ENCODE measurements around the gene C16orf74.

C16orf74 gene

GRCh38 chr16:85695196-85696128 lies 55.4 kb downstream of the C16orf74 start:
- DNase-seq (ENCODE audit: low spot score): no peak

- no peak for DNase-seq (ENCODE audit: low spot score)
These were observed 60.3 kb downstream of the C16orf74 start for GRCh38 chr16:85690469-85691064.

DNA sequence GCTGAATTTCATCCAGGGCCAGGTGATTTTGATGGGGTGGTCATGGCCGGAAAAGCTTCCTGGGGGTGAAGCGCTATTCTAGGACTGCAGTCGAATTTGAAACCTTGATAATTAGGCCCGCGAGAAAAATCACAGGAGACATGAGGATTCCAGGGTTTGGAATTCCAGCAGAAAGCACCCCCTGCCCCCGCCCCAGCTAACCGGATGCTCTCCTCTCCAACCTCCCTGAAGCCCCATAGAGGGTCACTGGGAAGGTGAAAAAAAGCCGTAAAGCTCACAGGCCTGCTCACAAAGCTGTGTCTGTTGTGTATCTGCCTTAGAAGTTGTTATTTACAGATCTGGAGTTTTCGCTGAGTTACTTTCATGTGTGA lies 61.0 kb downstream of the C16orf74 start:
- DNase-seq (ENCODE audit: low spot score): no peak

DNA sequence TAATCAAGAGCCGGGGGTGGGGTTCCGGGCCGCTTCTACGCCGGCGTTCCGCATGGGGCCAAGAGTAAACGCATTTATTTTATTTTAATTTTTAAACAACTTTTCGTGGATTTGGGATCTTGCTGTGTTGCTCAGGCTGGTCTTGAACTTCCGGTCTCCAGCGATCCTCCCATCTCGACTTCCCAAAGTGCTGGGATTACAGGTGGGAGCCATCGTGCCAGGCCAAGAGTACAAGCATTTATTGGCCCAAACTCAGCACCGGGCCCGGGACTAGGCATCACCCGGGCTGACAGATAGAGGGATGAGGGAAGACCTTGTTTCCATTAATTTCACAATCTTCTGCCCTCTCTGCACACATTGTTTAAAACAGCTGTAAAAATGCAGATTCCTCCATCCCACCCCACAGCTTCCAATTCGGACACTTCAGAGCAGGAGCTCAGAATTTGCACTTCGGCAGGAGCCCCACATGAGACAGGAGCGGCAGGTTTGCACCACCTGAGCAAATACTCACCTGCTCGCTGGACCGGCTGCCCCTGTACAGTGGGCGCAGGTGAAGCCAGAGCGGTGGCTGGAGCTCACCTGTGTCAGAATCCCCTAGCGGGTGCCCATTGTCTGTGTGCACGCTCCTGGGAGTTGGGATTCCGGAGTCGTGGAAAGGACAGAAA lies 61.5 kb downstream of the C16orf74 start:
- no peak for DNase-seq (ENCODE audit: low spot score)

- peak; percentile 100 for DNase-seq (ENCODE audit: low spot score)
These were observed 62.2 kb downstream of the C16orf74 start, which contains the start of gene GINS2 for GRCh38 chr16:85688586-85689284. Gene GINS2, minus strand, starts transcription at chr16:85688954. Its CDS starts 56 bp downstream, at chr16:85688898.

DNA sequence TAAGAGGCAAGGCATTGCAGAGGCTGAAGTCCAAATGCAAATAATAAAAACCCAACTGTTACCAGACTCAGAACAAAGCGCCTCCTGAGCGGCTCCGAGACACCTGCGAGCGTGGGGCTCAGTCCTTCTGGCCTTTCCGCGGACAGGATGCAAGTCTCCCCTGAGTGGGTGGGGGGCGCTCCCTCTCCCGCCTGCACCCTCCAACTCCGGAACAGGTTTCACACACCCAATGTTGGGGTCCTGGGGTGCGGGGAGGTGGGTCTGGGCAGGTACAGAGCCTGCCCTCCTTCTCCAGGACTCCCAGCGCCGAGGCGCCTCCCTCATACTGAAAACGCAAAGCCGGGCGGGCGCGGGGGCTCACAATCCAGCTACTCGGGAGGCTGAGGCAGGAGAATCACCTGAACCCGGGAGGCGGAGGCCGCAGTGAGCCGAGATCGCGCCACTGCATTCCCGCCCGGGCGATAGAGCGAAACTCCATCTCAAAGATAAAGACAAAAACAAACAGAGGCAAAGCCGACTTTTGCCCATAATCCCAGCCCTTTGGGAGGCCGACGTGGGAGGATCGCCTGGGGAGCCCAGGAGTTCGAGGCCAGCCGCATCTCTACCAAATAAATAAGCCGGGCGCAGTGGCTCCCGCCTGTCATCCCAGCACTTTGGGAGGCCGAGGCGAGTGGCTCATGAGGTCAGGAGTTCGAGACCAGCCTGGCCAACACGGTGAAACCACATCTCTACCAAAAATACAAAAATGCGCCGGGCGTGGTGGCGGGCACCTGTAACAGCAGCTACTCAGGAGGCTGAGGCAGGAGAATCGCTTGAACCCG lies 63.0 kb downstream of the C16orf74 start:
- DNase-seq (ENCODE audit: low spot score): no peak

- no peak for DNase-seq (ENCODE audit: low spot score)
These were observed 63.8 kb downstream of the C16orf74 start for GRCh38 chr16:85686912-85687591.

DNA sequence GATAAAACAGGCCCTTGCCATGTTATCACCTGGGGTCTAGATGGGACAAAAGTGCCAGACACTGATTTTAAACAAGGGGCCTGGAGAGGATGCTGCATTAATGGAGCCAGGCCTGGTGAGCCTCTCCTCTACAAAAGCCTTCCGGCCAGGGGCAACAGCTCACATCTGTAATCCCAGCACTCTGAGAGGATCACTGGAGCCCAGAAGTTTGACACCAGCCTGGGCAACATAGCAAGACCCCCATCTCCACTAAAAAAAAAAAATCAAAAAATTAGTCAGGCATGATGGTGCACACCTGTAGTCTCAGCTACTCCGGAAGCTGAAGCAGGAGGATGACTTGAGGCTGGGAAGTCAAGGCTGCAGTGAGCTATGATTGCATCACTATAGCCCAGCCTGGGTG lies 65.6 kb downstream of the C16orf74 start:
- DNase-seq (ENCODE audit: low spot score): no peak

GRCh38 chr16:85683363-85683762 lies 67.5 kb downstream of the C16orf74 start:
- DNase-seq (ENCODE audit: low spot score): no peak

DNA sequence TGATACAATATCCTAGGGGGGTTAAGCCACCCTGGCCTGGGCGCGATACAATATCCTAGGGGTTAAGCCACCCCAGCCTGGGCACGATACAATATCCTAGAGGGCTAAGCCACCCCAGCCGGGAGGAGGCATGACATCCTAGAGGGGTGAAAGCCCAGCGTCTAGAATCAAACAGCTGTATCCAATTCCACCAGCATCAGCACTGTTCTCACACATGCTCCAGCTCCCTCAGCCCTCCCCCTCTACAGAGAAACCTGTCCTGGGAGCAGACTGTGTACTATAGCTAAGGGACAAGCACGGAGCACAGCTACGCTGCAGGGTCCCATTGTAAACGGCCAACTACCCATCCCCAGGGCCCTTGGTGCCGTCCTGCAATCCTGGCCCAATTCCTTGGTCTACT lies 68.4 kb downstream of the C16orf74 start:
- DNase-seq (ENCODE audit: low spot score): no peak

- no peak for DNase-seq (ENCODE audit: low spot score)
These were observed 69.6 kb downstream of the C16orf74 start for GRCh38 chr16:85681255-85681654.

- no peak for DNase-seq (ENCODE audit: low spot score)
These were observed 70.4 kb downstream of the C16orf74 start for GRCh38 chr16:85680352-85680944.

DNA sequence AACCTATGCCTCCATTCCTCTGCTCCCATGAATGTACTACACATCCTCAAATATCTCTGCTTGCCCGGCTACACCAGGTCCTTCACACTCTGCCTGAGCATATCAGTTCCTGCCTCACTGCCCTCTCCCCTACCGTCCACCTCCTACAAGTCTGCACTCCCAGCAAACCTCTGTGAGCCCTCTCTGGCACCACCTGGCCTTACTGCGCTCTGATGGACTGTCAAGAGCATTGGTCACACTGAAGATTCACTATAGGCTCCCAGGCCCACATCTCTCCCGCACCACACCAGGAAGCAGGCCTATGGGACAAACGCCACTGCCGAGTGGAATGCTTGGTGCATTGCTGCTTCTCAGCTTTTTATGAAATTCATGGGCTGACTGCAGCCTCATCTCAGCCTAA lies 71.0 kb downstream of the C16orf74 start:
- DNase-seq (ENCODE audit: low spot score): no peak

DNA sequence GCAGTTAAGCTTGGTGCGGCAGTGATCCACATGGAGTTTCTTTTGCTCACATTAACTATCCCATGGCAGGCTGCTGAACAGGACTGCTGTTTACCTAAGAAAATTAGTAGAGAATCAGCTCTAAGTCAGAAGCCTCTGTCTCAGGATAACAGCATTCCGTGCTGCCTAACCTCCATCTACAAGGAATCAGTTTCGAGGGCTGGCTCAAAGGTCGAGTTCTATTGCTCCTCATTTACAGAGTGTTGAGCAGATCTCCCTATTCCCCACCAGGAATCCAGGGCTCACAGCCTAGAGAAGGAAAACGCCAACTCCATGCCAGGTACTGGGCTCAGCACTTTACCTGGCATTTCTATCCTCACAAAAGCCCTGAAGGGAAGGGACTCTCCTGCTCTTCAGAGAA lies 72.1 kb downstream of the C16orf74 start:
- no peak for DNase-seq (ENCODE audit: low spot score)

- DNase-seq (ENCODE audit: low spot score): no peak
These were observed 72.9 kb downstream of the C16orf74 start for GRCh38 chr16:85678016-85678415.

DNA sequence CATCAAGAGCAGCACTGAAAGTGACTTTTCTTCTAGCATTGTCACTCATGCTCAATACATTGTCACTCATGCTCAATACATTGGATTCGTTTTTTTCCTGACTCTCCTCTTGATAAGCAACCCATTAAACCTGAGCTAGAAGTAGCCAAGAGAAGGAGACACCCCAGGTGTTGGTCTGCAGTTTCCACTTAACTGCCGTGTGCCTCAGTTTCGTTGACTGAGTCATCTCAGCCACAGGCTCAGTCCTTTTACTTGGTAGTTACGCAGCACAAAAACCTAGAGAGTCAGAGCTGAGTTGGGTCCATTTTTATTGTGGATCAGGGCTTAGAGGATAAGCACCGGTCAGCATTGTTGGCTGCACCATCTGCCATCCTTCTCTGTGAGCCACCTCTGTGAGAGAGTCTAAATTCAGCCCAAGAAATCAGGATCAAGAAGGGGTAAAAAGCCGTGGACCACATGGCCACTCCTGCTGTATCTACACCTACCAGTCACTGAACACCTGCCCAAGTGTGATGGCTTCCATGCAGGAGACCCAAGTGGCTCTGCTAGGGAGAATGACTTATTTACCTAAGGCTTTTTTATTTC lies 73.4 kb downstream of the C16orf74 start:
- no peak for DNase-seq (ENCODE audit: low spot score)

GRCh38 chr16:85676466-85676865 lies 74.4 kb downstream of the C16orf74 start:
- DNase-seq (ENCODE audit: low spot score): no peak

DNA sequence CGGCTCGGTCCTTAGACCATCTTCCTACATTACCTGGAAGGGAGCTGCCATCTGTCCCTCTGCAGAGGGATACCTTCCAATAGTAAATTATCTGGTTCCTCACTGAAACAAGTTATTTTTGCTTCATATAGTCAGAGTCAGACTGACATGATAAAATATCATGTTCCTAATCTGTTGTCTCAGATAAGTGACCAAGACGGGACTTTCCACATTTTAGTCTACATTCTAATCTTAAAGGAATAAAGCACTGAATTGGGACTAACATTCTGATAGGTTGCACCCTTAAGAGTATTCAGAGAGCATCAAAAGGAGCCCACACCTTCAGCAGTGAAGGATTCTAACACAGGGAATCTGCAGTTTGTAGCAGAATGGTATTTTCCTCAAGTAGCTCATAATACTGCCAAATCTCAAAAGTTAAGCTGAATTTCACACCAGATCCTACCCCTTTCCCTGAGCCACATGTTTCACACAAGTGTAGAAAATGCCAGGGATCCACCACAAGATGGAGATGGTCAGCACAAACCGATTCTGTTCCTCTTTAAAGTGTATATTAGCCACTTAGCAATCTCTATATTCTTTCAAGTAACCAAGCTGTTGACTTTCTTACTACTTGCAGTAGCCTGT lies 75.5 kb downstream of the C16orf74 start:
- peak; percentile 36 for DNase-seq (ENCODE audit: low spot score)

DNA sequence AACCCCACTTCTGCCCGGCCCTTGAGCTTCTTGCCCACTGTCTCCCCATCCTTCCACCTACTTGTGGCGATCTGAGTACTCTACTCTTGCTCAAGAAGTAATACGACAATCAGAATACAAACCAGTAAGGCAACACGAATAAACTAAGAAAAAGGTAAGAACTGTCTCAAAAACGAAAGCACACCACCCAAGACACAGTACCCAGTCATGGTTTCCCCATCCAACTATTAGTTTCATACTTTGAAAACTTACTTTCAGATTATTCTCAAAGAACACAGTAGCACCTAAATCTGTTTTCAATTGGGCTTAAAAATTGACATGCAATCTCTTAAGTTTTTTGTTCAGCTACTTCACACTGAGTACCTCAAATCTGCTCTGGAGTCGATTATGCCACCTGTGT lies 76.1 kb downstream of the C16orf74 start:
- no peak for DNase-seq (ENCODE audit: low spot score)

DNA sequence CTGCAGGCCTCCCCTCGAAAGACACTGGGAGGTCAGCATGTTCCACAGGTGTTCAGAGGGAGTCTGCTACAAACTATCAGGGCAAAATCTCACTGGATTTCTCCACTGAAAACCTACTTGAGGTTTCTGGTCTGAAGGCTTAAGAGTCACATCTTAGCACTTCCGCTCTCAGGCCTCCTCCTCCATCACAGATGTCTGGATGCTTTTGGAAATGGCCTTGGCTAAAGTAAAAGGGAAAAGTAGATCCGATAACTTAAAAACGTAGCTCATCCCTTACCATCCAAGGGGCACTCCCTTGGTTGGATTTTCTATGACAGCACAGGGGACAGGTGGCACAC lies 76.5 kb downstream of the C16orf74 start:
- DNase-seq (ENCODE audit: low spot score): no peak
